Mesendoderm (in vitro differentiated cells): ENCODE measurements around the gene ATF3.

Experiments
- DNase-seq: peaks from one replicate; pipeline ENCODE4 v3.0.0; 2013
- H2AK5ac ChIP-seq: 2 replicates; pipeline ENCODE4 v1.6.1; 2013; ENCODE audit warnings: low read length, inconsistent platforms
- H2BK120ac ChIP-seq: 2 replicates; pipeline ENCODE4 v1.6.1; 2013; ENCODE audit warnings: low read depth, mild to moderate bottlenecking, low read length, moderate library complexity, mixed read lengths
- H2BK15ac ChIP-seq: replicated peaks from 2 replicates; pipeline ENCODE4 v1.6.1; 2013; ENCODE audit warnings: low read depth, mild to moderate bottlenecking, moderate library complexity
- H2BK5ac ChIP-seq: 2 replicates; pipeline ENCODE4 v1.6.1; 2013; ENCODE audit warnings: low read length, inconsistent platforms
- H3K18ac ChIP-seq: 2 replicates; pipeline ENCODE4 v1.6.1; 2013; ENCODE audit warnings: mild to moderate bottlenecking, low read length, mixed read lengths
- H3K23ac ChIP-seq: one replicate; pipeline ENCODE4 v1.6.1; 2013; ENCODE audit warnings: low read length
- H3K27ac ChIP-seq: 2 replicates; pipeline ENCODE4 v1.5.1; 2013; ENCODE audit warnings: low read depth, mild to moderate bottlenecking, inconsistent platforms, low read length, moderate library complexity
- H3K27me3 ChIP-seq: 2 replicates; pipeline ENCODE4 v1.6.1; 2013; ENCODE audit warnings: low read length, control low read depth, mild to moderate bottlenecking, inconsistent platforms; ENCODE audit not compliant: insufficient read depth, poor library complexity
- H3K36me3 ChIP-seq: 2 replicates; pipeline ENCODE4 v1.6.1; 2013; ENCODE audit warnings: low read length, inconsistent platforms; ENCODE audit not compliant: control insufficient read depth, insufficient read depth
- H3K4ac ChIP-seq: one replicate; pipeline ENCODE4 v1.6.1; 2013; ENCODE audit warnings: low read depth, mild to moderate bottlenecking, low read length, moderate library complexity
- H3K4me1 ChIP-seq: 2 replicates; pipeline ENCODE4 v1.6.1; 2013; ENCODE audit warnings: low read depth, low read length, inconsistent platforms; ENCODE audit not compliant: control insufficient read depth
- H3K4me2 ChIP-seq: 2 replicates; pipeline ENCODE4 v1.6.1; 2013; ENCODE audit warnings: low read length
- H3K4me3 ChIP-seq: 2 replicates; pipeline ENCODE4 v1.5.1; 2013; ENCODE audit warnings: mild to moderate bottlenecking, low read length
- H3K56ac ChIP-seq: one replicate; pipeline ENCODE4 v1.6.1; 2013; ENCODE audit warnings: low read length
- H3K79me1 ChIP-seq: 2 replicates; pipeline ENCODE4 v1.6.1; 2013; ENCODE audit warnings: low read length, inconsistent platforms
- H3K79me2 ChIP-seq: 2 replicates; pipeline ENCODE4 v1.6.1; 2013; ENCODE audit warnings: mild to moderate bottlenecking, low read length; ENCODE audit not compliant: control insufficient read depth, insufficient read depth
- H3K9ac ChIP-seq: 2 replicates; pipeline ENCODE4 v1.6.1; 2013; ENCODE audit warnings: low read length, inconsistent platforms
- H4K5ac ChIP-seq: one replicate; pipeline ENCODE4 v1.6.1; 2013; ENCODE audit warnings: low read length
- H4K8ac ChIP-seq: one replicate; pipeline ENCODE4 v1.6.1; 2013; ENCODE audit warnings: low read depth, mild to moderate bottlenecking, control low read depth, low read length, moderate library complexity
- WGBS: extraction: QIAGEN DNeasy Blood & Tissue Kit; methylation state at CpG from one replicate; pipeline ENCODE4 v1.1.7; 2013; ENCODE audit warnings: low lambda C conversion rate, missing lambda C conversion rate; ENCODE audit not compliant: insufficient coverage; ENCODE audit errors: extremely low coverage; 5-methylcytosine and 5-hydroxymethylcytosine counted together

ATF3 gene

GRCh38 chr1:212624976-212625501 is 16.5 kb downstream of the ATF3 start:
- no peak overlapping the region for H3K27ac ChIP-seq
- H3K4ac ChIP-seq: no peak overlapping the region
- H3K79me2 ChIP-seq: no peaks in the 10 kb centered on the region
- H3K23ac ChIP-seq: peak overlapping the region; percentile 17
- no peak overlapping the region for H3K56ac ChIP-seq
- WGBS: no CpG with 5 or more reads among the region's 18 CpGs
- H2BK5ac ChIP-seq: no peak overlapping the region
- DNase-seq: no peak
- no peaks in the 10 kb centered on the region for H3K27me3 ChIP-seq
- peaks cover 3% of the 10 kb centered on the region for H3K36me3 ChIP-seq
- no peak overlapping the region for H2AK5ac ChIP-seq
- no peak overlapping the region for H4K8ac ChIP-seq
- H3K4me1 ChIP-seq: no peaks in the 10 kb centered on the region
- no peak overlapping the region for H4K5ac ChIP-seq
- H3K18ac ChIP-seq: no peak overlapping the region
- H3K79me1 ChIP-seq: no peaks in the 10 kb centered on the region
- no peak overlapping the region for H2BK120ac ChIP-seq
- H3K4me2 ChIP-seq: no peak overlapping the region
- no peak overlapping the region for H2BK15ac ChIP-seq
- no peak overlapping the region for H3K4me3 ChIP-seq
- no peak overlapping the region for H3K9ac ChIP-seq

- Histone ChIP-seq H3K9ac (no peak overlapping the region), H3K4me1 (peaks cover 4% of the 10 kb centered on the region), H3K36me3 (no peaks in the 10 kb centered on the region), H4K5ac (no peak overlapping the region), H3K4me2 (no peak overlapping the region), H3K4me3 (no peak overlapping the region), H3K79me2 (no peaks in the 10 kb centered on the region), H2AK5ac (no peak overlapping the region), H3K18ac (no peak overlapping the region), H3K79me1 (no peaks in the 10 kb centered on the region), H3K27ac (no peak overlapping the region), H3K4ac (no peak overlapping the region), H3K23ac (no peak overlapping the region), H4K8ac (no peak overlapping the region), H2BK15ac (no peak overlapping the region), H2BK120ac (no peak overlapping the region), H3K27me3 (no peaks in the 10 kb centered on the region), H2BK5ac (no peak overlapping the region), H3K56ac (no peak overlapping the region)
- no peak for DNase-seq
- WGBS: no CpG with 5 or more reads among the region's 19 CpGs
Measured at GRCh38 chr1:212625781-212626450, 17.4 kb downstream of the ATF3 start.

- no peak overlapping the region for H2BK5ac ChIP-seq
- no peaks in the 10 kb centered on the region for H3K27me3 ChIP-seq
- H3K79me2 ChIP-seq: no peaks in the 10 kb centered on the region
- no peak overlapping the region for H3K4me3 ChIP-seq
- H3K36me3 ChIP-seq: no peaks in the 10 kb centered on the region
- no peak overlapping the region for H2BK120ac ChIP-seq
- no peak overlapping the region for H3K18ac ChIP-seq
- WGBS: no CpG with 5 or more reads among the region's 5 CpGs
- H4K8ac ChIP-seq: no peak overlapping the region
- H2BK15ac ChIP-seq: no peak overlapping the region
- H2AK5ac ChIP-seq: no peak overlapping the region
- H3K9ac ChIP-seq: no peak overlapping the region
- DNase-seq: peak; percentile 83
- H3K27ac ChIP-seq: no peak overlapping the region
- peaks cover 5% of the 10 kb centered on the region for H3K4me1 ChIP-seq
- no peak overlapping the region for H4K5ac ChIP-seq
- no peak overlapping the region for H3K4me2 ChIP-seq
- H3K79me1 ChIP-seq: no peaks in the 10 kb centered on the region
- H3K56ac ChIP-seq: no peak overlapping the region
- H3K23ac ChIP-seq: peak overlapping the region; percentile 19
- H3K4ac ChIP-seq: no peak overlapping the region
Measured at GRCh38 chr1:212628046-212628445, 19.5 kb downstream of the ATF3 start.

- Histone ChIP-seq H3K36me3 (no peaks in the 10 kb centered on the region), H3K27ac (no peak overlapping the region), H3K4me1 (peaks cover 5% of the 10 kb centered on the region), H4K8ac (no peak overlapping the region), H2BK5ac (no peak overlapping the region), H3K18ac (no peak overlapping the region), H2BK120ac (no peak overlapping the region), H3K79me2 (no peaks in the 10 kb centered on the region), H3K27me3 (no peaks in the 10 kb centered on the region), H3K23ac (no peak overlapping the region), H4K5ac (no peak overlapping the region), H3K4me3 (no peak overlapping the region), H2BK15ac (no peak overlapping the region), H3K4me2 (no peak overlapping the region), H3K9ac (no peak overlapping the region), H3K79me1 (no peaks in the 10 kb centered on the region), H3K4ac (no peak overlapping the region), H3K56ac (peak overlapping the region; percentile 17), H2AK5ac (peak overlapping the region; percentile 27)
- WGBS: 100% methylated on average over 1 of the region's 7 CpGs
- DNase-seq: no peak
Measured at GRCh38 chr1:212628813-212629415, 20.4 kb downstream of the ATF3 start.

- no peaks in the 10 kb centered on the region for H3K79me2 ChIP-seq
- H3K4ac ChIP-seq: no peak overlapping the region
- H3K4me1 ChIP-seq: peaks cover 5% of the 10 kb centered on the region
- peak overlapping the region; percentile 17 for H3K56ac ChIP-seq
- H2BK15ac ChIP-seq: no peak overlapping the region
- H2AK5ac ChIP-seq: peak overlapping the region; percentile 27
- H3K79me1 ChIP-seq: no peaks in the 10 kb centered on the region
- no peak overlapping the region for H4K5ac ChIP-seq
- no peak overlapping the region for H3K23ac ChIP-seq
- no peak overlapping the region for H3K4me2 ChIP-seq
- no peak overlapping the region for H3K18ac ChIP-seq
- no peak overlapping the region for H4K8ac ChIP-seq
- no peak overlapping the region for H3K4me3 ChIP-seq
- DNase-seq: no peak
- H3K36me3 ChIP-seq: no peaks in the 10 kb centered on the region
- WGBS: no CpG with 5 or more reads among the region's 5 CpGs
- no peak overlapping the region for H3K27ac ChIP-seq
- no peak overlapping the region for H2BK120ac ChIP-seq
- H3K27me3 ChIP-seq: no peaks in the 10 kb centered on the region
- H3K9ac ChIP-seq: no peak overlapping the region
- H2BK5ac ChIP-seq: no peak overlapping the region
Measured at GRCh38 chr1:212629450-212630157, 21.0 kb downstream of the ATF3 start.
